NT2/D1 (cell line): ENCODE data around the gene ROR2.

Experiments
- DNase-seq: peaks from one replicate; pipeline ENCODE4 v3.0.0-alpha.2; 2011; ENCODE audit warnings: low read depth, low spot score
- H3K27me3 ChIP-seq: 2 replicates; pipeline ENCODE4 v1.6.0; 2011; ENCODE audit warnings: mild to moderate bottlenecking; ENCODE audit not compliant: insufficient read length, insufficient read depth
- H3K36me3 ChIP-seq: 2 replicates; pipeline ENCODE4 v1.6.1; 2011; ENCODE audit warnings: mild to moderate bottlenecking, low read length, mixed read lengths; ENCODE audit not compliant: insufficient read depth, insufficient read length
- H3K4me1 ChIP-seq: 2 replicates; pipeline ENCODE4 v1.5.1; 2011; ENCODE audit not compliant: insufficient read depth, insufficient read length
- H3K4me3 ChIP-seq: 2 replicates; pipeline ENCODE4 v1.5.1; 2011; ENCODE audit warnings: low read depth; ENCODE audit not compliant: insufficient read length
- H3K9ac ChIP-seq: 2 replicates; pipeline ENCODE4 v1.6.0; 2011; ENCODE audit warnings: low read depth; ENCODE audit not compliant: insufficient read length
- H3K9me3 ChIP-seq: 2 replicates; pipeline ENCODE4 v1.5.1; 2011; ENCODE audit warnings: mild to moderate bottlenecking, low read length; ENCODE audit not compliant: insufficient read depth
- SUZ12 ChIP-seq: IDR thresholded peaks from 2 replicates; pipeline ENCODE4 v1.6.1; 2011; ENCODE audit not compliant: insufficient read length, insufficient read depth; ENCODE audit errors: extremely low read depth
- YY1 ChIP-seq: IDR thresholded peaks from 2 replicates; pipeline ENCODE4 v1.6.1; 2011; ENCODE audit not compliant: insufficient read length, insufficient read depth
- ZNF274 ChIP-seq: IDR thresholded peaks from 2 replicates; pipeline ENCODE4 v1.6.1; 2011; ENCODE audit warnings: mild to moderate bottlenecking, low read depth, low read length

ROR2 gene

DNA sequence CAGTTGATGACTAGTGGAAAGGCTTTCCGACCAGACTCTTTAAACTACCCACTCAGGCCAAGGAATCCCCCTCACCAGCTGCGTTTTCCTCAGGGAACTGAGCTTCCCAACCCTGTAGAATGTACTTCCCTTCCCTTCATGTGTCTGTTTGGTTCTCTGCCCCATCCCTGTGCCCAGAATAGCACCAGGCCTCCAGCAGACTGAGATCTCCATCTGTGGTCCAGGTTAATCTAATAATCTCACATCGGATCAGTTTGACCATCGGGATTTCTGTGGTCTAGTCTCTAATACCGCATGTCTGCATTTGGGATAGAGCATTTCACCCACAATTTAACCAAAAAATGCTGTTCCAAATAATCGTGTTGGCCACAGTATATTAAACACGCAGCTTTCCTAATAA is 237.2 kb downstream of the ROR2 start:
- no peak overlapping the region for H3K9ac ChIP-seq
- TF ChIP-seq SUZ12 = no peak
- TF ChIP-seq ZNF274 = no peak
- TF ChIP-seq YY1 = no peak
- H3K27me3 ChIP-seq = no peaks in the 10 kb centered on the region
- DNase-seq = no peak
- H3K4me1 ChIP-seq = no peaks in the 10 kb centered on the region
- no peak overlapping the region for H3K4me3 ChIP-seq
- peaks cover 12% of the 10 kb centered on the region for H3K9me3 ChIP-seq
- H3K36me3 ChIP-seq = no peaks in the 10 kb centered on the region

DNA sequence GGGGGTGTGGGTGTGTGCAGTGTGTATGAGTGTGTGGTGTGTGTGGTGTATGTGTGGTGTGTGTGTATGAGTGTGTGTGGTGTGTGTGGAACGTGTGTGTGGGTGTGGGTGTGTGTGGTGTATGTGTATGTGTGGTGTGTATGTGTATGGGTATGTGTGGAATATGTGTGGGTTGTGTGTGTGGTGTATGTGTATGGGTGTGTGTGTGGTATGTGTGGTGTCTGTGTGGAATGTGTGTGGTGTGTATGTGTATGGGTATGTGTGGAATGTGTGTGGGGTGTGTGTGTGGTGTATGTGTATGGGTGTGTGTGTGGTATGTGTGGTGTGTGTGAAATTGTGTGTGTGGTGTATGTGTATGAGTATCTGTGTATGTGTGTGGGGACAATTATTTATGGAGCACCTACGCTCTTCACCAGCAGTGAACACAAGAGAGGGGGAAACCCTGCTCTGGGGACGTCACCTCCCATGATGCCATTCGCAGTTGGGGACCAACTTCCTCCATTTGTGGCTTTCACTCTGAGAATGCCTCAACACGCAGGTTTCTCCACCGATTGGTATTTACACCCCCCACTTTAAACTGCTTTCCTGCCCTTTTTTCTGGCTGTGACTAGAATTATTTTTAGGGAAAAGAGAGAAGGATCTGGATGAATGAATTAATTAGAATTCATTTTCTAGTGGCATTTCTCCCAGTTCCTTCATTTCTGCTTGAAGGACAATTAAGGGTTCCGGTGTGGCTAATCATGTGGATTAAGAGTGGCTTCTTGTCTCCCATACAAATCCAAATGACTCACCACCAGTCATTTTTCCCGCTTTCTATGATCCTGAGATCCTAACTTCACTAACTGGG is 238.1 kb downstream of the ROR2 start:
- no peak for DNase-seq
- Histone ChIP-seq H3K9ac (no peak overlapping the region), H3K9me3 (peaks cover 12% of the 10 kb centered on the region), H3K4me1 (no peaks in the 10 kb centered on the region), H3K4me3 (no peak overlapping the region), H3K27me3 (no peaks in the 10 kb centered on the region), H3K36me3 (no peaks in the 10 kb centered on the region)
- TF ChIP-seq SUZ12 = no peak
- no peak for TF ChIP-seq YY1
- no peak for TF ChIP-seq ZNF274

DNA sequence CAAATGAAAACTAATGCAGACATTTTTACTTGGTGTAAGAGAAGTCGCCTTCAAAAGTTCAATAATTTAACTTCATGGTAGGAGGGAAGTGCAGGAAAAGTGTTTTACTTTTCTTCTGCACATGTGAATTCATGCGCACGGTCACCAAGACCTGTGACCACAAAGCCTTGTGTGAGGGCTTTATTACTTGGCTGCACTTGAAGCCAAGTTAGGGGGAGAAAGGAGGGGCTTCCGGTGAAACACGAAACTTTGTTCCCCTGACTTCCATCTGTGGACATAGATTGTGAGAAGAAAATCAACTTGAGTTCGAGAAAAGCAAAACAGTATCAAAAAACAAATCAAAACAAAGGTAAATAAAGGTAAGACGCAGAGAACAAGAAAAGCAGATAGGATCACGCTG is 239.9 kb downstream of the ROR2 start:
- Histone ChIP-seq H3K36me3 (no peaks in the 10 kb centered on the region), H3K9ac (no peak overlapping the region), H3K4me1 (no peaks in the 10 kb centered on the region), H3K9me3 (peaks cover 19% of the 10 kb centered on the region), H3K27me3 (no peaks in the 10 kb centered on the region), H3K4me3 (no peak overlapping the region)
- DNase-seq = no peak
- TF ChIP-seq ZNF274 (no peak), YY1 (no peak), SUZ12 (no peak)

DNA sequence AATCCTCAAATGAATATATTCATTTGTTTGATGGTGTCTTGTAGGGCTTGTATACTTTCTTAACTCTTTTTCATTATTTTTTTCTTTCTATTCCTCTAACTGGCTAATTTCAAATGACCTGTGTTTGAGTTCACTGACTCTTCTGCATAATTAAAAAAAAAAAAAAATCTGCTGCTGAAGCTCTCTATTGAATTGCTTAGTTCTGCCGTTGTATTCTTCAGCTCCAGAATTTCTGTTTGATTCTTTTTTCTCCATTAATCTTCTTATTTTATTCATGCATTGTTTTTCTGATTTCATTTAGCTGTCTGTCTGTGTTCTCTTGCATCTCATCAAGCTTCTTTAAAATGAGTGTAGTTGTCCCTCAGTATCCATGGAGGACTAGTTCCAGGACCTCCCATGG is 244.6 kb downstream of the ROR2 start:
- no peak for TF ChIP-seq YY1
- no peak for TF ChIP-seq SUZ12
- TF ChIP-seq ZNF274 = no peak
- H3K27me3 ChIP-seq = no peaks in the 10 kb centered on the region
- H3K4me1 ChIP-seq = no peaks in the 10 kb centered on the region
- H3K36me3 ChIP-seq = no peaks in the 10 kb centered on the region
- no peak overlapping the region for H3K9ac ChIP-seq
- no peak for DNase-seq
- H3K9me3 ChIP-seq = peaks cover 23% of the 10 kb centered on the region
- no peak overlapping the region for H3K4me3 ChIP-seq

DNA sequence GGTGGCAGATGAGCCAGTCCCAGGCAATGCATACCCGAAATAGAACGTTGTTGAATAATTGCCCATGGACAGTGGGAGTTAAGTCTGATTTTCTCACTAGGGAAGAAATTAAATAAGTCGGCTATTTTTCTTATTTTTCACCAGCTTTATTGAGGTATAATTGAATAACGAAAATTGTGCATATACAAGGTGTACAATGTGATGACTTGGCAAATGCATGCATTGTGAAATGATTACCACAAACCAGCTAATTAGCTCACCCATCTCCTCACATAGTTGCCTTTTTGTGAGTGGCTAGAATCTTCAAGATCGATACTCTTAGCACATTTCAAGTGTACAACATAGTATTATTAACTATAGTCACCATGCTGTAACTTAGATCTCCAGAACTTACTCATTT is 249.6 kb downstream of the ROR2 start:
- no peaks in the 10 kb centered on the region for H3K36me3 ChIP-seq
- H3K9ac ChIP-seq = no peak overlapping the region
- H3K4me1 ChIP-seq = no peaks in the 10 kb centered on the region
- H3K4me3 ChIP-seq = no peak overlapping the region
- H3K27me3 ChIP-seq = no peaks in the 10 kb centered on the region
- peaks cover 7% of the 10 kb centered on the region for H3K9me3 ChIP-seq
- TF ChIP-seq SUZ12 (no peak), ZNF274 (no peak)
- DNase-seq = no peak

DNA sequence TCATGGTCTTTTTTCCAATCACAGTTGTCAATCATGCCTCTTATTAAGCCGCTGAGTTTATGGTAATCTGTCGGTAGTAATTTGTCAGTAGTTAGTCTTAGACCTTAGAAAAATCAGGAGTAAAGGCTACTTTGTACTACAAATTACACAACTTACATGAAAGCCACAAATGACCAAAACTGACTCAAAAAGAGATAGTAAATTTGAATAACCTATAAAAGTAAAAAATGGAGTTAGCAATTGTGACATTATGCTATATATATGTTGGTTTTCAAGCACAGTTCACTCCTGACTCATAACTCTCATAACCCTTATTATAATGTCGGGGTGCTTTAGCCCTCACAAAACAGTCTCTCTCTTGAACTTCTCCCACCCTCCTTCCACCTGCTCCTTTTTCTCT is 251.8 kb downstream of the ROR2 start:
- no peak for TF ChIP-seq SUZ12
- no peak for TF ChIP-seq YY1
- no peak for TF ChIP-seq ZNF274
- no peak for DNase-seq
- Histone ChIP-seq H3K9ac (no peak overlapping the region), H3K36me3 (no peaks in the 10 kb centered on the region), H3K9me3 (no peaks in the 10 kb centered on the region), H3K27me3 (no peaks in the 10 kb centered on the region), H3K4me1 (peaks cover 7% of the 10 kb centered on the region), H3K4me3 (no peak overlapping the region)

DNA sequence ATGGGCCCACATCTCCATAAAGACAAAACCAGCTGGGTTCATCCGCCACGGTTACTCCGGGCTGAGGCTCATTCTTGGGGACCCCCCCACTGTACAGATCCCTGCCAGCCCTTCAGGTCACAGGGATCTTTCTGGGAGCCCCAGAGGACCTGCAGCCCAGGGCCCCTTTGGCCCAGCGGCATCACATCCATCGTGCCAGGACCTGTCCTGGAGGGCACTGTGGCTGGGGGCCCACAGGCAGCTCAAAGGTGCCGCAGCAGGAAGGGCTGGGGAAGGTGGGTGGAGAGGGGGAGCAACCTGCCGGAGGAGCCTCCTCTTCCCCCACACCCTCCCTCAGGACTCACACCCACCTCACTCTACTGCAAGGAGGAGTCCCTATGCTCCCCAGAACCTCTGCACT is 252.8 kb downstream of the ROR2 start:
- no peak for DNase-seq
- H3K4me1 ChIP-seq = peaks cover 7% of the 10 kb centered on the region
- no peaks in the 10 kb centered on the region for H3K27me3 ChIP-seq
- no peaks in the 10 kb centered on the region for H3K9me3 ChIP-seq
- TF ChIP-seq YY1 (no peak), ZNF274 (no peak), SUZ12 (no peak)
- H3K4me3 ChIP-seq = no peak overlapping the region
- no peak overlapping the region for H3K9ac ChIP-seq
- H3K36me3 ChIP-seq = no peaks in the 10 kb centered on the region
